ENCODE measurements around the gene NEO1.

DNA sequence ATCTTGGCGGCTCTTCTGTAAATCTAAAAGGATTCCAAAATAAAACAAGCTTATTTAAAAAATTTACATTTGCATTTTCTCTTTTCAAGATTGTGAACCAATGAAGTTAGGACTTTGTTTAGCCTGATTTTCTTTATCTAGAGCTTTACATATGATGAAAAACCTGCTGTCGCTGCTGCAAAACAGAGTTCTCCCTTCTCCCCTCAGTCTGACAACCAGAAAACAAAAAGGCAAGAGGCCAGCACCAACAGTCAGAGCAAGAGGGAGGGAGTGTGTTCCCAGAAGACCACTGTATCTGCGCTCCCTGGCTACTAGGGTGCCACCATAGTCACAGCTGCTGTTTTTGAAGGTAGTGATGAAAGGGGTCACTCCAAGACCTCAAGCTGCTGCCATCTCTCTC, 33.1 kb upstream of the NEO1 start:
- TF ChIP-seq, protein P1, sequence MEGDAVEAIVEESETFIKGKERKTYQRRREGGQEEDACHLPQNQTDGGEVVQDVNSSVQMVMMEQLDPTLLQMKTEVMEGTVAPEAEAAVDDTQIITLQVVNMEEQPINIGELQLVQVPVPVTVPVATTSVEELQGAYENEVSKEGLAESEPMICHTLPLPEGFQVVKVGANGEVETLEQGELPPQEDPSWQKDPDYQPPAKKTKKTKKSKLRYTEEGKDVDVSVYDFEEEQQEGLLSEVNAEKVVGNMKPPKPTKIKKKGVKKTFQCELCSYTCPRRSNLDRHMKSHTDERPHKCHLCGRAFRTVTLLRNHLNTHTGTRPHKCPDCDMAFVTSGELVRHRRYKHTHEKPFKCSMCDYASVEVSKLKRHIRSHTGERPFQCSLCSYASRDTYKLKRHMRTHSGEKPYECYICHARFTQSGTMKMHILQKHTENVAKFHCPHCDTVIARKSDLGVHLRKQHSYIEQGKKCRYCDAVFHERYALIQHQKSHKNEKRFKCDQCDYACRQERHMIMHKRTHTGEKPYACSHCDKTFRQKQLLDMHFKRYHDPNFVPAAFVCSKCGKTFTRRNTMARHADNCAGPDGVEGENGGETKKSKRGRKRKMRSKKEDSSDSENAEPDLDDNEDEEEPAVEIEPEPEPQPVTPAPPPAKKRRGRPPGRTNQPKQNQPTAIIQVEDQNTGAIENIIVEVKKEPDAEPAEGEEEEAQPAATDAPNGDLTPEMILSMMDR (IDR thresholded peaks at IDR 0.05; ENCODE audit: low read depth, low read length, missing input control), result no peak
- TF ChIP-seq GABPA (IDR thresholded peaks at IDR 0.05 in 1 of 2, conservative IDR thresholded peaks at IDR 0.05 in 1 of 2), result no peak
